T-helper 22 cell (primary cell): ENCODE data around the gene OR6K6.

Source experiments
- DNase-seq: peaks from one replicate; pipeline ENCODE4 v3.0.0-alpha.2; 2020; ENCODE audit warnings: low read depth

Gene OR6K6, protein sequence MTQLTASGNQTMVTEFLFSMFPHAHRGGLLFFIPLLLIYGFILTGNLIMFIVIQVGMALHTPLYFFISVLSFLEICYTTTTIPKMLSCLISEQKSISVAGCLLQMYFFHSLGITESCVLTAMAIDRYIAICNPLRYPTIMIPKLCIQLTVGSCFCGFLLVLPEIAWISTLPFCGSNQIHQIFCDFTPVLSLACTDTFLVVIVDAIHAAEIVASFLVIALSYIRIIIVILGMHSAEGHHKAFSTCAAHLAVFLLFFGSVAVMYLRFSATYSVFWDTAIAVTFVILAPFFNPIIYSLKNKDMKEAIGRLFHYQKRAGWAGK

DNA sequence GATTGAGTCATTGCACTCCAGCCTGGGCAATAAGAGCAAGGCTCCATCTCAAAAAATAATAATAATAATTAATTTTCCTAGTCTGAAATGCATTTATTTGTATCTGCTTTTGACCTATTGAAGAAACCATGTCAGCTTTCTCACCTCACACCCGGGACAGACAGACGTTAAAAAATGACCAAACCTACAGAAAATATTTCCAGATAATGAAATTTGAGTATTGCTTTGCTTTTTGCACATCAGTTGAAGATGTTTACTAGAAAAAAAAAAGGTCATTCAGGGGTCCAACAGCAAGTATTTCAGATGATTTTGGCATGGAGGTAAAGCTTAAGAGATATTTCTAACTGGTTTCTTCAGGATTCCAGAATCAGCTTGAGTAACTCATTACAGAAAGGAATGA, at the start of gene OR6K6:
Gene OR6K6 (plus strand): TSS at position 301 of the 400 bp plus-strand sequence. CDS start 168 bp downstream, outside the sequence.
- no peak for DNase-seq

GRCh38 chr1:158706096-158706495, 48.4 kb upstream of the OR6K6 start:
- DNase-seq: no peak

GRCh38 chr1:158711098-158711497, 43.4 kb upstream of the OR6K6 start:
- no peak for DNase-seq

DNA sequence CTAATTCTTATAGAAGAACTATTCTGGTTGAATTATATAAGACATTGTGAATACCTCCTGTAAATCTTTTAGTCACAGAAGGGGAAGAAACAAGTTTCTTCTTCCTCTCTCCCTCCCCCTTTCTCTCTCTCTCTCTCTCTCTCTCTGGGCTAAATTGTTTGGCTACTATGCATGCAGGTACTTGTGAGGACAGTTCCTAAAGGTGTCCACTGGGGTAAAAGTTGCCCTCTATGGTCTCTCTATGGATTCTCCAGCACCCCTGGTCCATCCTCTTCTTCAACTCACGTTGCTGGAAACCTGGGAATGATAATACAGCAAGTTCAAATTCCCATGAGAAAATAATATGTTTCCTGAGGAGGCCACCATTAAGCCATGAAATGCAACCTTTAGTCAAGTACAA, 39.8 kb upstream of the OR6K6 start:
- DNase-seq: no peak

DNA sequence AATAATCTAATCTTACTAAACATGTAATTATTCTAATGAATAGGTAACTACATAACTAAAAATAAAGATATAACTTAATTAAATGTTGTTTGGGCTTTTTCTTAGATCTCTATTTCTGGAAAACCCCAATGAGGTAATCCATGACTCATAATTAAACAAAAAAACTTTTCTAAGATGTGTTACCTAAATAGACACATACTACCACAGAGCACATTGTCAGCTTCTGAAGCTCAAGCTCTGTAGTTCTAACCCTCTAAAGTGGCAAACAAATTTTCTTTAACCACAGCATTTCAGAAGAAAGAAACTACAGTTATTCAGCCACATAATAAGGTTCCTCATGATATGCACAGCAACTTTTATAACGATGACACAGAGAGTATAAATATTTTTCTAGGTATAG, 38.2 kb upstream of the OR6K6 start:
- no peak for DNase-seq

GRCh38 chr1:158717344-158717743, 37.2 kb upstream of the OR6K6 start:
- DNase-seq: no peak

DNA sequence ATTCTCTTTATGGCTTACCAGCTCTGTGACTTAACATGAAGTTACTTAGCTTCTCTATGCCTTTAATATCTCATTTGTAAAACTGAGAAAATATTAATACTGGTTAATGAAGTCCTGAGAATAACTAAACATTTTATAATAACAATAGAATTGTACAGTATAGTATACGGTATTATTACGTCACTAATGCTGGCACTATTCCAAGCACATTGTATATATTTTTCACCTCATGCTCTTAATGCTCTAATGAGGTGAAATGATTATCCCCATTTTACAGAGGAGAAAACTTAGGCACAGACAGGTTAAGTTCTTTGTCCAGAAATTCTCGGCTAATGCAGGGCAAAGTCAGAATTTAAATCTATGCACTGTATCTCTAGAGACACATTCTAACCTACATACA, 34.9 kb upstream of the OR6K6 start:
- no peak for DNase-seq

GRCh38 chr1:158720620-158721019, 33.9 kb upstream of the OR6K6 start, which contains the start of gene OR6K3:
OR6K3 (minus strand) TSS chr1:158720720; CDS start chr1:158718115, 2,605 bp downstream.
- DNase-seq: no peak

- DNase-seq: no peak
Measured at GRCh38 chr1:158724442-158724841, 30.1 kb upstream of the OR6K6 start.

DNA sequence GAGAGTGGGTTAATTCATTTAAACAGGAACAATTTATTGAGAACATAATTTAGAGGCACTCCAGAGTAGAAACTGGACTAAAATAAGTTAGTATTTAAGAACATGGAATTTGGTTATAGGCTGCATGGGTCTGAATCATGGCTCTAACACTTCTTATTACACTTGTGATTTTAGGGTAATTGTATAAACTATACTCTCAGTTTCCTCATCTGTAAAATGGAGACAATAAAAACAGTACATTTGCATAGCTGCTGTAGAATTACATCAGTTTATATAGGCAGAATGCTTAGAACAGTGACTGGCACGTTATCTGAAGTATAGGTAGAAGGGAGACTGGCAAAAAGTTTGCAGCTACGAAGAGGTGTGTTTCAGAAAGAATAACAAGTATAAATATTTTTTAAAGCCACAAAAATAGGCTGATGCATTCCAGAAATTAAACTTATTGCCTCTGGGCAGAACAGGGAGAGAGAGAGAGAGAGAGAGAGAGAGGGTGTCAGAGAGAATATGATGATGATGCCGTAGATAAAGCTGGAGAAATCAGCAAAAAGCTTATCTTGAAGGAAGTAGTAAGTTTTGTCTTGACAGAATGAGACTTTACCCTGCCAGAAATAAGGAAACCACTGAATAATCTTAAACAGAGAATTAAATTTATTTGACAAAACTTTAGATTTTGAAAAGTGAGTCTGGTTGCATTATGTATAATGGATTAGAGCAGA, 25.9 kb upstream of the OR6K6 start:
- DNase-seq: no peak

GRCh38 chr1:158730453-158730852, 24.1 kb upstream of the OR6K6 start:
- DNase-seq: no peak

DNA sequence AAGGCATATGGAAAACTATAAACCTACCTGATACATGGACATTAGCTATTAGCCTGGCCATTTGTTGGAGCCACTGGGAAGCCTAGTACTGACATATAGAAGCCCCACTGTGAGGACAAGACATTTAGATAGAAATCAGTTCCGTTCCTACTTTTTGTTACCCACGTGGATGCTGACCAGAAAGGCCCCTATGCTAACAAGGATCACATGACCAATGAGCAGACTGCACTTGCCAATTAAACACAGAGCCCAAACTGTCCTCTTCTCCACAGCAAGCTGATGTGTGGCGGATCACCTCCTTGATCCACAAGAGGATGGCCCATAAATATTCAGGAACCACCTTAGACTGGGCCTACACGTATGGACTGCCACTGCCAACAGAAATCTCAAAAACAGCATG, 22.8 kb upstream of the OR6K6 start:
- DNase-seq: no peak

DNA sequence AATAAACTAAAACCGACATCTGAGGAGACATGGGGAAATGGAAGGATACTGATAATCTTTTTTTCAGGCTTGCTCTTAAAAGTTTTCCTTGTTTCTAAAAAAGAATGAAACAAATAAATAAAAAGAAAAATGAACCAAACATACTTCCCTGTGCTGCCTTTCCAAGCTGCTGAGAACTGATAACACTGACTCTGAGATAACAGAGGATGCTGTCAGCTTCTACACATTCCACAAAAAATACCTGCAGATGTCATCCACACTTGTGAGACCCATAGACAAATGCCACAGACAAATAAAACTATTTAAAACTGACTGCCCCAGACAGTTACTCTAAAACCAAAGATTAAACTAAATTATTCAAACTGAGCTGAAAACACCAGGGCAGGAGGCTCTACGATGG, 22.0 kb upstream of the OR6K6 start:
- no peak for DNase-seq

GRCh38 chr1:158735848-158736247, 18.7 kb upstream of the OR6K6 start:
- DNase-seq: no peak

DNA sequence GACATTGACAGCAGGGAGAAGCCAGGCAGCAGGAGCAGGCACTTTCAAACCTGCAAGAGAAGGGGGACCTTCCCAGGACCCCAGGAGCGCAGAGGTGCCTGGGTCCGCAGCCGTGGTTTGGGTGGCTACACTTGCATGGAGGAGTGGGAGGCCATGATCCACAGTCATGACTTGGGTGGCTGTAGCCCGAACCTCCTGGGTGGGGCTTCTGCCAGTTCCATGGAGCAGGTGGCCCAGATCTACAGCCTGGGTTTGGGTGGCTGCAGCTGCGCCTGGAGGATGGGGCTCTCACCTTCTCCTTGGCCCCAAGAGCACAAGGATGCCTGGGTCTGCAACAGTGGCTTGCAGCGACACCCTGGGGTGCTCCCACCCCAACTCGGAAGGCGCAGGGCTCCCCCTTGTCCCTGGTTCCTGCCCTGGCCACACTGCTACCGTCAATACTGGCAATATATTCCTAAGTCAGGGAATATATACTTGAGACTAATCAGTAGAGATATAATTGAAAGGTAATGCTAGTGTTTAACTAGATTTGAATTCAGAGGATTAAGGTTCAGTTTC, 2.3 kb upstream of the OR6K6 start:
- no peak for DNase-seq

GRCh38 chr1:158771950-158772866, 17.7 kb downstream of the OR6K6 start, which contains the start of gene OR6N1:
OR6N1 (minus strand) TSS chr1:158772195; CDS start chr1:158766682, 5,513 bp downstream.
- no peak for DNase-seq

DNA sequence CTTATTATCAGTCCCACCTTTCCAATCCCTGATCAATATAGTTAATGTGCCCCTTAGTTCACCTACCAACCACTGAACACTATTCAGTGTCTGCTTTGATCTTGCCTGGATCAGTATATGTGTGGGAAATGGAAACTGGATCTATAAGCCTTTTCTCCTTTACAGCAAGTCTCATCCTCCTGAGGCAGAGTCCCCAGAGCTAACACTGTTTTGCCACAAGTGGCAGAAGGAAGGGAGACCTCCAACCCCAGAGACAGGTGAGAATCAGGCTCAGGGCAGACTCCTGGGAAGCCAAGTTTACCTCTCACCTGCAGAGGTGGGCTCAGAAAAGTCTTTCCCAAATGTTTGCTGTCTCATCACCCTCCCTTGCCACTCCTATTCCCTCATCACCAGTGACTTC, 26.6 kb downstream of the OR6K6 start, which contains the start of gene OR6N2:
Gene OR6N2 (minus strand): TSS at position 101 of the 400 bp plus-strand sequence. CDS start 3,569 bp downstream, outside the sequence.
- DNase-seq: no peak

GRCh38 chr1:158793604-158794003, 39.1 kb downstream of the OR6K6 start:
- DNase-seq: no peak

DNA sequence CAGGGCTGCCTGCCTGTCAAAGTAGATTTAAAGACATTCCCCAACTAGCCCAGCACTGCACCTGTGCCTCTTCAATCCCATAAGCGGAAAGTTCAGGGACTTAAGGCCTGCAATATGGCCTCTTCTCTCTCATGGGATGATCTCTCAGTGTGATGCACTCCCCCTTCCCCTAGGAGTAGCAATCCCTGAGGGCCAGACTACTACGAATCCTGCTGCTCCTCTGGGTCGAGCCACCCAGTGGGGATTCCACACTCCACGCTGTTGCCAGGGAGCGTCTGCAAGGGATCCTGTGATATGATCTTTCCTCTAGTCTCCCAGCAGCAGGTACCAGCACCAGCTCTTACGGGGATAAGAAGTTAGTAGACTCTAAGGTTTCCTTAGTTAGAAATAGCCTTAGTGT, 39.7 kb downstream of the OR6K6 start:
- DNase-seq: no peak

GRCh38 chr1:158798531-158798930, 44.0 kb downstream of the OR6K6 start:
- no peak for DNase-seq

DNA sequence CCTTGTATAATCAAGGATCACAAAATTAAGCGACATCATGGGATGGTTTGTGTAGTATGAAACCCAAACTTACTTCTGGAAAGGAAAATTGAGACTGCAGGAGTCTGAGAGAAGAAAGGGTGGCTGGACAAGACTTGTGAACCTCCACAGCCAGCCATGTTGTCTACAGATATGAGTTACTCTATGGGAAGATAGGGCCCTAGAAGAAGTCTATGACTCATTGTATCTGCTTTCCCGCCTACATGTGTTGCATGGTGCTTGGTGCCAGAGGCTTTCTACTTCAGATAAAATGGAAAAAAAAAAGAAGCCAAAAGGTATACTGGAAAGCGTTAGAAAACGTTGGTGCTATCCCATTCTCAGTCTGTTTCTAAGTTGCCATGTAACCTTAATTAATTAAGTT, 45.2 kb downstream of the OR6K6 start:
- DNase-seq: no peak

DNA sequence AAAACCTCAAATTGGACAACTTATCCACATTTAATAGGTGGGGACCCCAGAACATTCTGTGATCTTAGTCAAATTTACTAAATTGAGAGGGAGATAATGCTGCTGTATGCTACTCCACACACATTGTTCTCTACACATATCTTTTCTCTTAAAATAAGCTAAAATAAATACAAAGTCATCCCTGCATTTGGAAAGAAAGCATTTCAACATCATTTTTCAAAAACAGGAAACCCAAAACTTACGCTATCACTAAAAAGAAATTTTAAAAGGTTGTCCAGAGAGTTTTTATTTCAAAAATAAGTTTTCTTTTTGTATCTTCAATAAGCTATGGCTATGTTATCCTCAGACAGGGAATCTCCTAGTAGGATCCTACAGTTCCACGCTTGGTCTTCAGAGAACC, 46.0 kb downstream of the OR6K6 start:
- no peak for DNase-seq
